ENCODE results near the gene UAP1. TPM values are rescaled to one million over a fixed set of nuclear protein-coding genes. Genes with fewer than 3 reads are reported as not detected.

The UAP1 gene
- total RNA-seq, 6 experiments from 2014 or later = 41.9 to 108 (median 51.1) TPM

GRCh38 chr1:162627662-162628296 is 66.3 kb downstream of the UAP1 start:
- no peaks in the 10 kb centered on the region for H3K36me3 ChIP-seq
- ATAC-seq = peak; percentile 70 to 75 (median 71)
- DNase-seq = no peak
- H3K9me3 ChIP-seq = no peaks in the 10 kb centered on the region
- no peaks in the 10 kb centered on the region for H3K27me3 ChIP-seq
- WGBS (ENCODE audit: insufficient coverage, low coverage, low lambda C conversion rate, missing lambda C conversion rate) = 51% methylated on average over 3 of the region's 3 CpGs
- no peaks in the 10 kb centered on the region for H3K4me1 ChIP-seq
- intact Hi-C loops (cut with DNase I) = no loop called here
- H3K4me3 ChIP-seq = no peak overlapping the region
- no peak overlapping the region for H3K27ac ChIP-seq
- TF ChIP-seq POLR2A (IDR thresholded peaks at IDR 0.05) = no peak
- TF ChIP-seq, protein P1, sequence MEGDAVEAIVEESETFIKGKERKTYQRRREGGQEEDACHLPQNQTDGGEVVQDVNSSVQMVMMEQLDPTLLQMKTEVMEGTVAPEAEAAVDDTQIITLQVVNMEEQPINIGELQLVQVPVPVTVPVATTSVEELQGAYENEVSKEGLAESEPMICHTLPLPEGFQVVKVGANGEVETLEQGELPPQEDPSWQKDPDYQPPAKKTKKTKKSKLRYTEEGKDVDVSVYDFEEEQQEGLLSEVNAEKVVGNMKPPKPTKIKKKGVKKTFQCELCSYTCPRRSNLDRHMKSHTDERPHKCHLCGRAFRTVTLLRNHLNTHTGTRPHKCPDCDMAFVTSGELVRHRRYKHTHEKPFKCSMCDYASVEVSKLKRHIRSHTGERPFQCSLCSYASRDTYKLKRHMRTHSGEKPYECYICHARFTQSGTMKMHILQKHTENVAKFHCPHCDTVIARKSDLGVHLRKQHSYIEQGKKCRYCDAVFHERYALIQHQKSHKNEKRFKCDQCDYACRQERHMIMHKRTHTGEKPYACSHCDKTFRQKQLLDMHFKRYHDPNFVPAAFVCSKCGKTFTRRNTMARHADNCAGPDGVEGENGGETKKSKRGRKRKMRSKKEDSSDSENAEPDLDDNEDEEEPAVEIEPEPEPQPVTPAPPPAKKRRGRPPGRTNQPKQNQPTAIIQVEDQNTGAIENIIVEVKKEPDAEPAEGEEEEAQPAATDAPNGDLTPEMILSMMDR (IDR thresholded peaks at IDR 0.05) = peak; percentile 48 to 62 (median 58)

DNA sequence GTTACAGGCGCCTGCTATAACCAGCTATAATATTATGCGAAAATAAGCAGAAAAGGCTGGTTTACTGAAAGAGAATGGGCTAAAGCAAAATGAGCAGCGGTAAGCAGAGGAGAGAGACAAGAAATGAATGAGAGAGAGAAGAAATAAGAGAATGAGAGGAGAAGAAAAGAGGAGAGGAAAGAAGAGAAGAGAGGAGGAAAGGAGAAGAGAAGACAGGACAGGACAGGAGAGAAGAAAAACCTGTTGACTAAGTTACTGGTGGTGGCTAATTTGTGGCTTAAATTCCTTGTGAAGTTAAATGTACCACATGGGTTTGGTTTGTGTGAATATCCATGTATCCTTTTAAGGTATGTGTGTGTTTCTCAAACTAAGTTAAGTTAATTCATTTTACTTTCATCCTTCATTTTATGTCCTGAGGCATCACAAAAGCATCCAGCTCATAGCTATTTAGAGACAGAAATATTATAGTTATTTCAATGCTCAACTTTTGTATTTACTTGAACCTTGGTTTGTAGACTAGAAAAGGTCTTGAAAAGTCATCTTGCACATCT is 67.6 kb downstream of the UAP1 start:
- no peaks in the 10 kb centered on the region for H3K36me3 ChIP-seq
- no peaks in the 10 kb centered on the region for H3K9me3 ChIP-seq
- DNase-seq (no peak), ATAC-seq (no peak)
- H3K27me3 ChIP-seq = no peaks in the 10 kb centered on the region
- H3K4me1 ChIP-seq = no peaks in the 10 kb centered on the region
- TF ChIP-seq POLR2A (IDR thresholded peaks at IDR 0.05) = no peak
- TF ChIP-seq, protein P1 (IDR thresholded peaks at IDR 0.05) = no peak
- H3K27ac ChIP-seq = no peak overlapping the region
- WGBS (ENCODE audit: insufficient coverage, low coverage, low lambda C conversion rate, missing lambda C conversion rate) = 88% methylated on average over 3 of the region's 3 CpGs
- H3K4me3 ChIP-seq = no peak overlapping the region
- intact Hi-C loops (cut with DNase I) = no loop called here

DNA sequence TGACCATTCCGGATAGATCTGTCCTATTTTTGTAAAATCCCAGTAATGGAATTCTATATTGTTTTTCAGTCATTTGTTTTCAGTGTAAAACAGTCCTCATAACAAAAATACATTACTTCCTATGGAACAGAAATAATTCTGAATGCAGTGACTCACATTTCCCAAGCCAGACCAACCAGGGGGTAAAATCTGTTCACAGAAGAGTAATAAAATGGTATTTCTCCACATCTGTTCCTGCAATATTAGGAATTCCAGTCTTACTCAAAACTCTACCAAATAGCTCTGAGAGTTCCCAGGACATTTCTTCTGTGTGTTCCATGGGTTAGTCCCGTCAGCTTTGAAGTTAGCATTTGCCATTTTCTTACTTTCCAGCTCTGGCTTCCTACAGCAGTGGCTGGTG is 68.1 kb downstream of the UAP1 start:
- TF ChIP-seq, protein P1 (IDR thresholded peaks at IDR 0.05) = no peak
- TF ChIP-seq POLR2A (IDR thresholded peaks at IDR 0.05) = no peak
- intact Hi-C loops (cut with DNase I) = no loop called here
- DNase-seq (no peak), ATAC-seq (no peak)
- H3K36me3 ChIP-seq = no peaks in the 10 kb centered on the region
- no peaks in the 10 kb centered on the region for H3K9me3 ChIP-seq
- no peak overlapping the region for H3K4me3 ChIP-seq
- no peaks in the 10 kb centered on the region for H3K4me1 ChIP-seq
- H3K27ac ChIP-seq = no peak overlapping the region
- WGBS (ENCODE audit: insufficient coverage, low coverage, low lambda C conversion rate, missing lambda C conversion rate) = 88% methylated on average over 2 of the region's 2 CpGs
- no peaks in the 10 kb centered on the region for H3K27me3 ChIP-seq

GRCh38 chr1:162631546-162632191 is 70.1 kb downstream of the UAP1 start:
- peak; percentile 31 to 53 (median 46) for ATAC-seq
- no peaks in the 10 kb centered on the region for H3K4me1 ChIP-seq
- H3K27me3 ChIP-seq = no peaks in the 10 kb centered on the region
- H3K27ac ChIP-seq = peak overlapping the region; percentile 32 to 61 (median 57)
- TF ChIP-seq POLR2A (IDR thresholded peaks at IDR 0.05) = no peak
- TF ChIP-seq, protein P1 (IDR thresholded peaks at IDR 0.05) = no peak
- H3K4me3 ChIP-seq = peak overlapping the region in 1 of 3 donors; percentile 9
- 56% methylated on average over 10 of the region's 10 CpGs for WGBS (ENCODE audit: insufficient coverage, low coverage, low lambda C conversion rate, missing lambda C conversion rate)
- DNase-seq = no peak
- H3K36me3 ChIP-seq = no peaks in the 10 kb centered on the region
- no peaks in the 10 kb centered on the region for H3K9me3 ChIP-seq
- intact Hi-C loops (cut with DNase I) = no loop called here

All from right lobe of liver (tissue), 6 donors.